HG03108 (cell line): ENCODE measurements around the gene NR1D1.

ENCODE experiments used
- ATAC-seq: cut with Tn5 transposase; IDR thresholded peaks from one replicate; pipeline ENCODE4 v1.9.1; 2021; ENCODE audit warnings: moderate library complexity; ENCODE audit not compliant: unreplicated experiment

NR1D1 gene

GRCh38 chr17:40076591-40076990 is 23.8 kb downstream of the NR1D1 start:
- no peak for ATAC-seq

- ATAC-seq: no peak
Observed at GRCh38 chr17:40075942-40076498, 24.4 kb downstream of the NR1D1 start.

GRCh38 chr17:40075201-40075941 is 25.0 kb downstream of the NR1D1 start:
- ATAC-seq: no peak

- ATAC-seq: no peak
Observed at GRCh38 chr17:40074871-40075200, 25.6 kb downstream of the NR1D1 start.

GRCh38 chr17:40074175-40074512 is 26.2 kb downstream of the NR1D1 start:
- no peak for ATAC-seq

- no peak for ATAC-seq
Observed at GRCh38 chr17:40073454-40074174, 26.8 kb downstream of the NR1D1 start.

GRCh38 chr17:40072735-40073346 is 27.5 kb downstream of the NR1D1 start:
- no peak for ATAC-seq

- ATAC-seq: no peak
Observed at GRCh38 chr17:40072040-40072734, 28.2 kb downstream of the NR1D1 start.

GRCh38 chr17:40071313-40072039 is 28.9 kb downstream of the NR1D1 start:
- no peak for ATAC-seq

GRCh38 chr17:40070709-40071312 is 29.6 kb downstream of the NR1D1 start:
- ATAC-seq: no peak

GRCh38 chr17:40069751-40070708 is 30.4 kb downstream of the NR1D1 start:
- ATAC-seq: no peak

GRCh38 chr17:40068917-40069750 is 31.3 kb downstream of the NR1D1 start:
- no peak for ATAC-seq

- ATAC-seq: no peak
Observed at GRCh38 chr17:40068584-40068916, 31.8 kb downstream of the NR1D1 start.

- ATAC-seq: no peak
Observed at GRCh38 chr17:40068129-40068581, 32.2 kb downstream of the NR1D1 start.

- no peak for ATAC-seq
Observed at GRCh38 chr17:40067710-40068109, 32.7 kb downstream of the NR1D1 start.

- no peak for ATAC-seq
Observed at GRCh38 chr17:40065769-40066510, 34.4 kb downstream of the NR1D1 start.

- ATAC-seq: no peak
Observed at GRCh38 chr17:40064971-40065768, 35.2 kb downstream of the NR1D1 start.
